NB4 (cell line): Measurements from ENCODE around the gene TANC1.

Experiments used
- DNase-seq: peaks from one replicate; pipeline ENCODE4 v3.0.0; 2010; ENCODE audit warnings: low read depth
- H3K4me3 ChIP-seq: one replicate; pipeline ENCODE4 v1.5.1; 2011; ENCODE audit warnings: mild to moderate bottlenecking, low read depth, low read length, moderate library complexity
- MYC ChIP-seq: IDR thresholded peaks from 2 replicates; pipeline ENCODE4 v1.6.1; 2011; ENCODE audit warnings: low read depth, low read length
- POLR2A ChIP-seq: IDR thresholded peaks from 2 replicates; pipeline ENCODE4 v1.6.1; 2011; ENCODE audit warnings: mild to moderate bottlenecking; ENCODE audit not compliant: insufficient read length; ENCODE audit errors: extremely low read depth
- TF ChIP-seq, protein P1 (sequence below): IDR thresholded peaks from 2 replicates; pipeline ENCODE4 v1.6.1; 2011; ENCODE audit warnings: low read depth, low read length
- TF ChIP-seq, protein P2 (sequence below): IDR thresholded peaks from one replicate; pipeline ENCODE4 v1.5.1; 2012; ENCODE audit warnings: low read depth, low read length

Gene TANC1

DNA sequence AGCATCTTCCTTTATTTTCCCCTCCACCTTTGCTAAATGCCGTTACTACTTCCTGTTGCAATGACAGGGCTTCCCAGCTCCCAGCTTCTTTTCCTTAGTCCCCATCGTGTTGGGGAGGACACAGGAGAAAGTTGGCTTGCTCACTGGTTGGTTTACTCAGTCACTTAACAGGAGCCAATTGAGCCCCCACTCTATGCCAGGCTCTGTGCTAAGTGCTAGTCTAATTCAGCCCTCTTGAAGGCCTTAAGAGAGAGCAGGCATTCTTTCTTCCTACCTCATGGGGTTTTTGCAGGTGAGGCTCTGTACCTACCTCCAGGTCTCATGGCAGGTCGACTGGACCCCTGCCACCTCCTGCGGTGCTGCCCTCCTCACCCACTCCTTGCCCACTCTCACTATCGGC is 20.1 kb downstream of the TANC1 start:
- DNase-seq: no peak
- TF ChIP-seq, protein P1, sequence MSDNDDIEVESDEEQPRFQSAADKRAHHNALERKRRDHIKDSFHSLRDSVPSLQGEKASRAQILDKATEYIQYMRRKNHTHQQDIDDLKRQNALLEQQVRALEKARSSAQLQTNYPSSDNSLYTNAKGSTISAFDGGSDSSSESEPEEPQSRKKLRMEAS: no peak
- no peak for TF ChIP-seq POLR2A
- no peak for TF ChIP-seq MYC
- TF ChIP-seq, protein P2, sequence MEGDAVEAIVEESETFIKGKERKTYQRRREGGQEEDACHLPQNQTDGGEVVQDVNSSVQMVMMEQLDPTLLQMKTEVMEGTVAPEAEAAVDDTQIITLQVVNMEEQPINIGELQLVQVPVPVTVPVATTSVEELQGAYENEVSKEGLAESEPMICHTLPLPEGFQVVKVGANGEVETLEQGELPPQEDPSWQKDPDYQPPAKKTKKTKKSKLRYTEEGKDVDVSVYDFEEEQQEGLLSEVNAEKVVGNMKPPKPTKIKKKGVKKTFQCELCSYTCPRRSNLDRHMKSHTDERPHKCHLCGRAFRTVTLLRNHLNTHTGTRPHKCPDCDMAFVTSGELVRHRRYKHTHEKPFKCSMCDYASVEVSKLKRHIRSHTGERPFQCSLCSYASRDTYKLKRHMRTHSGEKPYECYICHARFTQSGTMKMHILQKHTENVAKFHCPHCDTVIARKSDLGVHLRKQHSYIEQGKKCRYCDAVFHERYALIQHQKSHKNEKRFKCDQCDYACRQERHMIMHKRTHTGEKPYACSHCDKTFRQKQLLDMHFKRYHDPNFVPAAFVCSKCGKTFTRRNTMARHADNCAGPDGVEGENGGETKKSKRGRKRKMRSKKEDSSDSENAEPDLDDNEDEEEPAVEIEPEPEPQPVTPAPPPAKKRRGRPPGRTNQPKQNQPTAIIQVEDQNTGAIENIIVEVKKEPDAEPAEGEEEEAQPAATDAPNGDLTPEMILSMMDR: no peak
- no peak overlapping the region for H3K4me3 ChIP-seq

GRCh38 chr2:158989165-158989564 is 20.7 kb downstream of the TANC1 start:
- DNase-seq: no peak
- TF ChIP-seq MYC: no peak
- TF ChIP-seq, protein P2: no peak
- TF ChIP-seq POLR2A: no peak
- TF ChIP-seq, protein P1: no peak
- no peak overlapping the region for H3K4me3 ChIP-seq

DNA sequence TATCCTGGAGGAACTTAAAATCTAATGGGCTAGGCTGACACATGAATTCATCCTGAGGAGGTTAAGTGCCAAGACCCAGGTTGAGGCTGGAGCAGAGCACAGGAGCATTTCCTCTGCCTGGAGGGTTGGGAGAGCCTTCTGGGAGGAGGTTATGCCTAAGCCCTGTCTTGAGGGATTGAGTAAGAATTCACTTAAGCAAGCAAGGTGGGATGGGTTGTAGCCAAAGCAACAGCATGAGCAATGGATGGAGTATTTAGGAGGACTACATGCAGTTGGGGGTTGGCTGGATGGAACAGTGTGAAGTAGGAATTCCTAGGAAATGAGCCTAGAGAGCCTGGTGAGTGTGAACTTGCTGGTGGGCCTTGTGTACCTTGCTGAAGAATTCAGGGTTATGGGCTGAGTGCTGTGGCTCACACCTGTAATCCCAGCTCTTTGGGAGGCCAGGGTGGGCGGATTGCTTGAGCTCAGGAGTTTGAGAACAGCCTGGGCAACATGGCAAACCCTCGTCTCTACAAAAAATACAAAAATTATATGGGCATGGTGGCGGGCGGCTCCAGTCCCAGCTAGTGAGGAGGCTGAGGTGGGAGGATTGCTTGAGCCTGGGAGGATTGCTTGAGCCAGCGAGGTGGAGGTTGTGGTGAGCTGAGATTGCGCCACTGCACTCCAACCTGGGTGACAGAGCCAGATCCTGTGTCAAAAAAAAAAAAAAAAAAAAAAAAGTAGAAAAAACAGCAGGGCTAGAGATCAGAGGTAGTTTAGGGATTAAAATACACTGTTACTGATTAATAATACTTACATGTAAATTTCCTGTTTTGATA is 22.2 kb downstream of the TANC1 start:
- H3K4me3 ChIP-seq: no peak overlapping the region
- TF ChIP-seq POLR2A (no peak), MYC (no peak)
- TF ChIP-seq, protein P2: no peak
- TF ChIP-seq, protein P1: no peak
- DNase-seq: no peak

DNA sequence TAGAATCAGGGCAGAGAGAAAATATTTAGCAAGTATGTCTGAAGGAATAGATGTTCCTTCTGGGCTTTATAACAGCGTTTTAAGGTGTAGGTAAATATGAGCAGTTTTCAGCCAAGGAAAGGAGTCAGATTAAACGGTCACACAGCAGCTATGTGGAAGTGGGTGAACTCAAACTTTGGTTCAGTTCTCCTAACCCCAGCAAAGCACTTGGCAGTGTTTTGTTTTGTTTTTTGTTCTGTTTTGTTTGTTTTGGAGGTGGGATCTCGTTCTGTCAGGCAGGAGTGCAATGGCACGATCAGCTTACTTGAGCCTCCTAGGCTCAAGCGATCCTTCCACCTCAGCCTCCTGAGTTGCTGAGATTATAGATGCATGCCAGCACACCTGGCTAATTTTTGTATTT is 24.6 kb downstream of the TANC1 start:
- no peak overlapping the region for H3K4me3 ChIP-seq
- no peak for DNase-seq

DNA sequence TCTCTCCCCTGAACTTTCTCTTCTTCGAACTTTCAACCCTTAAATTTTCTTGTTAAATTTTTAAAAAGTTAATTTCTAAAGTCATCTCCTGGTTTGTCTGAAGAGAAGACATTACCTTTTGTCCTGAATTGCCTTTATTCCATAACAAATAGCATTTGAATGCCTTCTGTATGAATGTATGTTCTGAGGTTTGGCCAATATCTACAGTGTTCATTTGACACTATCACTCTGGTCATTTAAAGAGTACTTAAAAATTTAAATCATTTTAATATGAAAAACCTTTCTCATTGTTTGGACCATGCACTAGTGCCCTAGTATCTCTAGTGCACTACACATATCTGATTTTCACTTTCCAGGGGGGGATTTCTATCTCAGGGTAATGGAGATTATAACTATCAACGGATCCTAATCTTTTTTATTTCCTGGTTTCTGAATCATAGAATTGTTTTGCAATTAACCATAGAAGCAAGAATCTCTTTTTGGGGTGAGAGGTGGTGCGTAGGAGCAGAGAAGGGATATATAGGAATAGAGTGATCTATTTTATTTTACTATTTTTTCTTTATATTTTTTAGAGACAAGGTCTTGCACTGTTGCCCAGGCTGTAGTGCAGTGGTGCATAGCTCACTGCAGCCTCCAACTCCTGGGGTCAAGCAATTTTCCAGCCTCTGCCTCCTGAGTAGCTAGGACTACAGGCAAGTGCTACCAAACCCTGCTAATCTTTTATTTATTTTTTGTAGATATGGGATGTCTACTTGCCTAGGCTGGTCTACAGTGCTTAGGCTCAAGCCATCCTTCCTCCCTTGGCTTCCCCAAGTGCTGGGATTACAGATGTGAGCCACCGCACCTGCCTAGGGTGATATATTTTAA is 25.5 kb downstream of the TANC1 start:
- TF ChIP-seq MYC: no peak
- TF ChIP-seq, protein P2: no peak
- no peak for TF ChIP-seq POLR2A
- TF ChIP-seq, protein P1: no peak
- DNase-seq: no peak
- no peak overlapping the region for H3K4me3 ChIP-seq

More for the DNA sequence above, 24.6 kb downstream of the TANC1 start:
- TF ChIP-seq, protein P1: no peak
- TF ChIP-seq, protein P2: no peak
- TF ChIP-seq POLR2A: no peak
- no peak for TF ChIP-seq MYC
